HepG2 (cell line): ENCODE results near the gene KLF15. TPM values are rescaled to one million over a fixed set of nuclear protein-coding genes. Genes with fewer than 3 reads are reported as not detected.

ENCODE experiments used
- FOSL1 ChIP-seq: sonication (generic); formaldehyde crosslinking; IDR thresholded peaks from 2 replicates; pipeline ENCODE4 v1.9.0; 2021; ENCODE audit warnings: missing genetic modification reagents, borderline replicate concordance
- HDAC2 ChIP-seq: sonication (generic); formaldehyde crosslinking; IDR thresholded peaks from 2 replicates; pipeline ENCODE4 v1.4.0; 2020; ENCODE audit warnings: missing genetic modification reagents
- KAT8 ChIP-seq: IDR thresholded peaks from 2 replicates; pipeline ENCODE4 v1.6.1; 2016; ENCODE audit warnings: missing genetic modification reagents, missing compliant biosample characterization
- KDM5B ChIP-seq: sonication (generic); formaldehyde crosslinking; IDR thresholded peaks from 2 replicates; pipeline ENCODE4 v1.4.0; 2020; ENCODE audit warnings: missing genetic modification reagents, mild to moderate bottlenecking, borderline replicate concordance
- POLR2G ChIP-seq: fragments of 200-400 bp; formaldehyde crosslinking; IDR thresholded peaks from 2 replicates; pipeline ENCODE4 v1.6.1; 2018; ENCODE audit warnings: mild to moderate bottlenecking, low read depth, low read length, moderate library complexity
- RORA ChIP-seq: sonication (generic); formaldehyde crosslinking; IDR thresholded peaks from 2 replicates; pipeline ENCODE4 v1.5.0; 2020; ENCODE audit warnings: mild to moderate bottlenecking, missing genetic modification reagents, moderate library complexity
- SKI ChIP-seq: fragments of 450-650 bp; IDR thresholded peaks from one replicate; pipeline ENCODE4 v1.6.1; 2018; ENCODE audit warnings: mild to moderate bottlenecking; ENCODE audit not compliant: partially characterized antibody
- SOX5 ChIP-seq: IDR thresholded peaks from 2 replicates; pipeline ENCODE4 v1.6.1; 2016; ENCODE audit warnings: borderline replicate concordance
- TCF12 ChIP-seq, 2 experiments: fragments of 450-650 bp in 1 of 2; sonication (generic) in 1 of 2; formaldehyde crosslinking in 1 of 2; IDR thresholded peaks; 2 replicates each; pipeline versions ENCODE4 v1.6.1 to v1.8.0; 2017 to 2022; ENCODE audit warnings: antibody characterized with exemption in 1 of 2, mild to moderate bottlenecking in 1 of 2, missing genetic modification reagents in 1 of 2, moderate library complexity in 1 of 2
- ZFY ChIP-seq: sonication (generic); formaldehyde crosslinking; IDR thresholded peaks from 2 replicates; pipeline ENCODE4 v1.4.0; 2020; ENCODE audit warnings: missing genetic modification reagents
- ZNF205 ChIP-seq: IDR thresholded peaks from 2 replicates; pipeline ENCODE4 v1.6.1; 2018; ENCODE audit warnings: missing biosample characterization, missing genetic modification reagents
- ZNF274 ChIP-seq: sonication (generic); formaldehyde crosslinking; IDR thresholded peaks from 2 replicates; pipeline ENCODE4 v1.5.1; 2020; ENCODE audit warnings: mild to moderate bottlenecking, missing genetic modification reagents
- ZNF782 ChIP-seq: sonication (generic); formaldehyde crosslinking; IDR thresholded peaks from 2 replicates; pipeline ENCODE4 v1.4.0; 2020; ENCODE audit warnings: missing genetic modification reagents, mild to moderate bottlenecking, borderline replicate concordance
- ZNF891 ChIP-seq: sonication (generic); formaldehyde crosslinking; IDR thresholded peaks from 2 replicates; pipeline ENCODE4 v1.5.0; 2020; ENCODE audit warnings: mild to moderate bottlenecking, missing genetic modification reagents
- ZSCAN20 ChIP-seq: sonication (generic); formaldehyde crosslinking; IDR thresholded peaks from 2 replicates; pipeline ENCODE4 v1.4.0; 2020; ENCODE audit warnings: missing genetic modification reagents, mild to moderate bottlenecking, borderline replicate concordance
- polyA plus RNA-seq, 8 experiments: library from polyadenylated mRNA; depleted of rRNA in 3 of 8; stranded (reverse) in 7 of 8; unstranded in 1 of 8; fragments of >200 nt; fragmentation: Illumina TruSeq in 4 of 8; extraction: Trizol in 4 of 8; gene quantifications; 2 replicates each; pipeline versions ENCODE4 v1.2.1 to v1.2.3, GENCODE V29; 2011 to 2016; ENCODE audit warnings: low read depth in 4 of 8, missing spikeins in 1 of 8, mixed read lengths in 1 of 8; ENCODE audit not compliant: insufficient read depth in 1 of 8
- total RNA-seq, 5 experiments: library from RNA; depleted of rRNA; stranded (reverse); fragments of >200 nt; fragmentation: Illumina TruSeq; extraction: Trizol; gene quantifications; 2 replicates each; pipeline ENCODE4 v1.2.3, GENCODE V29; 2016; ENCODE audit warnings: low read depth in 1 of 5
- TF ChIP-seq, protein P1 (sequence below), 2 experiments: fragments of 450-650 bp in 1 of 2; sonication (generic) in 1 of 2; formaldehyde crosslinking; IDR thresholded peaks; 2 replicates each; pipeline versions ENCODE4 v1.5.0 to v1.8.0; 2020 to 2022; ENCODE audit warnings: mild to moderate bottlenecking in 1 of 2, missing genetic modification reagents in 1 of 2
- TF ChIP-seq, protein P2 (sequence below): sonication (generic); formaldehyde crosslinking; IDR thresholded peaks from 2 replicates; pipeline ENCODE4 v1.5.0; 2020; ENCODE audit warnings: missing genetic modification reagents, mild to moderate bottlenecking, borderline replicate concordance
- TF ChIP-seq, protein P3 (sequence below): sonication (generic); formaldehyde crosslinking; IDR thresholded peaks from 2 replicates; pipeline ENCODE4 v1.5.0; 2020; ENCODE audit warnings: missing genetic modification reagents
- TF ChIP-seq, protein P4 (sequence below): sonication (generic); formaldehyde crosslinking; IDR thresholded peaks from 2 replicates; pipeline ENCODE4 v1.5.0; 2020; ENCODE audit warnings: mild to moderate bottlenecking, missing genetic modification reagents
- TF ChIP-seq, protein P5 (sequence below): sonication (generic); formaldehyde crosslinking; conservative IDR thresholded peaks from 2 replicates; pipeline ENCODE4 v1.4.0; 2020; ENCODE audit warnings: missing genetic modification reagents

The KLF15 gene
- total and polyA plus RNA-seq, 2 of the 13 experiments (the other 11 are each of a cell fraction or from before 2014, with no cell fraction given), result 7.1 to 7.8 TPM

DNA sequence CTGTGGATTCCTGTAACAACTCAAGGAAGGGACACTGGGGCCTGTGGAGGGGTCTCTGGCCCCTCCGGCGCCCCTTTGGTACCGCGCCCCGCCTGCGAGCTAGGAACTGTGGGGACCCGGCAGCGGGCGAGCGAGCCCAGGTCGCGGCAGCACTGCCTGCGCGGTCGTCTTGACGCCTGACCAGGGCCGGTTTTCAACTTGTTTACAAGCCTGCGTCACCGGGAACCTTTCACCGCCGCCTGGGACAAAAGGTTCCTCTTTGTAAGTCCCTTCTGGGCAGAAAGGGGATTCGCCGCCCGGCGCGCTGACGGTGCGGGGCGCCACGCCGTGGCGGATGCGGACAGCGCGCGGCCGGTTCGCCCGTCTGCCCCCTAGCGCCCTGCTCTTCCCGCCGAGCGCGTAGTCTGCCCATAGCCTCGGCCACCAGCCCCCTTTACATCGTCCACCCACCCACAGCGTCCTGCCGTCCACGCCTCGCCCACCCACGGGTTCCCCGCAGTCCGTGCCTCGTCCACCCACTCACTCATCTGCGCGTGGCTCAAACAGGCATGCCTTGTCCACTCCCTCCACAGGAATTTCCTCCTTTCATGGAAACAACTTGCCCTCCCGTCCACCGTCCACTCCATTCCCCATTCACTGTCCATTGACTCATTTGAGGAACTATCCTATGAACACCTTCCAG, 32.0 kb upstream of the KLF15 start (continued):
- TF ChIP-seq ZFY (CRISPR knock-in tag) (peak; percentile 67; the same call in 1 of the 2 replicates), ZNF205 (peak; percentile 76), KAT8 (CRISPR knock-in tag) (peak; percentile 64), TCF12 (IDR thresholded peaks at IDR 0.05) (no peak), TCF12 (CRISPR knock-in tag; IDR thresholded peaks at IDR 0.05) (no peak), POLR2G (no peak), SOX5 (CRISPR knock-in tag) (peak; percentile 73; the same call in 1 of the 2 replicates), ZNF891 (CRISPR knock-in tag) (peak; percentile 52), ZNF782 (CRISPR knock-in tag) (peak; percentile 85; the same call in 1 of the 2 replicates), HDAC2 (CRISPR knock-in tag) (peak; percentile 67), KDM5B (CRISPR knock-in tag) (peak; percentile 88), FOSL1 (CRISPR knock-in tag) (no peak), ZNF274 (CRISPR knock-in tag) (0 out of 2 replicates have a peak, but pooled peaks have one; percentile 74), ZSCAN20 (CRISPR knock-in tag) (0 out of 2 replicates have a peak, but pooled peaks have one; percentile 46), SKI (peak; percentile 74), RORA (CRISPR knock-in tag) (no peak)
- TF ChIP-seq, protein P1, sequence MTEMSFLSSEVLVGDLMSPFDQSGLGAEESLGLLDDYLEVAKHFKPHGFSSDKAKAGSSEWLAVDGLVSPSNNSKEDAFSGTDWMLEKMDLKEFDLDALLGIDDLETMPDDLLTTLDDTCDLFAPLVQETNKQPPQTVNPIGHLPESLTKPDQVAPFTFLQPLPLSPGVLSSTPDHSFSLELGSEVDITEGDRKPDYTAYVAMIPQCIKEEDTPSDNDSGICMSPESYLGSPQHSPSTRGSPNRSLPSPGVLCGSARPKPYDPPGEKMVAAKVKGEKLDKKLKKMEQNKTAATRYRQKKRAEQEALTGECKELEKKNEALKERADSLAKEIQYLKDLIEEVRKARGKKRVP (CRISPR knock-in tag; IDR thresholded peaks at IDR 0.05), result peak in 1 of 2 experiments; percentile 75; a peak in 2 of 4 replicates
- TF ChIP-seq, protein P2, sequence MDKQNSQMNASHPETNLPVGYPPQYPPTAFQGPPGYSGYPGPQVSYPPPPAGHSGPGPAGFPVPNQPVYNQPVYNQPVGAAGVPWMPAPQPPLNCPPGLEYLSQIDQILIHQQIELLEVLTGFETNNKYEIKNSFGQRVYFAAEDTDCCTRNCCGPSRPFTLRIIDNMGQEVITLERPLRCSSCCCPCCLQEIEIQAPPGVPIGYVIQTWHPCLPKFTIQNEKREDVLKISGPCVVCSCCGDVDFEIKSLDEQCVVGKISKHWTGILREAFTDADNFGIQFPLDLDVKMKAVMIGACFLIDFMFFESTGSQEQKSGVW (CRISPR knock-in tag), result 0 out of 2 replicates have a peak, but pooled peaks have one; percentile 52
- TF ChIP-seq, protein P3, sequence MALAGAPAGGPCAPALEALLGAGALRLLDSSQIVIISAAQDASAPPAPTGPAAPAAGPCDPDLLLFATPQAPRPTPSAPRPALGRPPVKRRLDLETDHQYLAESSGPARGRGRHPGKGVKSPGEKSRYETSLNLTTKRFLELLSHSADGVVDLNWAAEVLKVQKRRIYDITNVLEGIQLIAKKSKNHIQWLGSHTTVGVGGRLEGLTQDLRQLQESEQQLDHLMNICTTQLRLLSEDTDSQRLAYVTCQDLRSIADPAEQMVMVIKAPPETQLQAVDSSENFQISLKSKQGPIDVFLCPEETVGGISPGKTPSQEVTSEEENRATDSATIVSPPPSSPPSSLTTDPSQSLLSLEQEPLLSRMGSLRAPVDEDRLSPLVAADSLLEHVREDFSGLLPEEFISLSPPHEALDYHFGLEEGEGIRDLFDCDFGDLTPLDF (CRISPR knock-in tag), result no peak
- TF ChIP-seq, protein P4, sequence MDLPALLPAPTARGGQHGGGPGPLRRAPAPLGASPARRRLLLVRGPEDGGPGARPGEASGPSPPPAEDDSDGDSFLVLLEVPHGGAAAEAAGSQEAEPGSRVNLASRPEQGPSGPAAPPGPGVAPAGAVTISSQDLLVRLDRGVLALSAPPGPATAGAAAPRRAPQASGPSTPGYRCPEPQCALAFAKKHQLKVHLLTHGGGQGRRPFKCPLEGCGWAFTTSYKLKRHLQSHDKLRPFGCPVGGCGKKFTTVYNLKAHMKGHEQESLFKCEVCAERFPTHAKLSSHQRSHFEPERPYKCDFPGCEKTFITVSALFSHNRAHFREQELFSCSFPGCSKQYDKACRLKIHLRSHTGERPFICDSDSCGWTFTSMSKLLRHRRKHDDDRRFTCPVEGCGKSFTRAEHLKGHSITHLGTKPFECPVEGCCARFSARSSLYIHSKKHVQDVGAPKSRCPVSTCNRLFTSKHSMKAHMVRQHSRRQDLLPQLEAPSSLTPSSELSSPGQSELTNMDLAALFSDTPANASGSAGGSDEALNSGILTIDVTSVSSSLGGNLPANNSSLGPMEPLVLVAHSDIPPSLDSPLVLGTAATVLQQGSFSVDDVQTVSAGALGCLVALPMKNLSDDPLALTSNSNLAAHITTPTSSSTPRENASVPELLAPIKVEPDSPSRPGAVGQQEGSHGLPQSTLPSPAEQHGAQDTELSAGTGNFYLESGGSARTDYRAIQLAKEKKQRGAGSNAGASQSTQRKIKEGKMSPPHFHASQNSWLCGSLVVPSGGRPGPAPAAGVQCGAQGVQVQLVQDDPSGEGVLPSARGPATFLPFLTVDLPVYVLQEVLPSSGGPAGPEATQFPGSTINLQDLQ, result peak; percentile 85; the same call in 1 of the 2 replicates
- TF ChIP-seq, protein P5, sequence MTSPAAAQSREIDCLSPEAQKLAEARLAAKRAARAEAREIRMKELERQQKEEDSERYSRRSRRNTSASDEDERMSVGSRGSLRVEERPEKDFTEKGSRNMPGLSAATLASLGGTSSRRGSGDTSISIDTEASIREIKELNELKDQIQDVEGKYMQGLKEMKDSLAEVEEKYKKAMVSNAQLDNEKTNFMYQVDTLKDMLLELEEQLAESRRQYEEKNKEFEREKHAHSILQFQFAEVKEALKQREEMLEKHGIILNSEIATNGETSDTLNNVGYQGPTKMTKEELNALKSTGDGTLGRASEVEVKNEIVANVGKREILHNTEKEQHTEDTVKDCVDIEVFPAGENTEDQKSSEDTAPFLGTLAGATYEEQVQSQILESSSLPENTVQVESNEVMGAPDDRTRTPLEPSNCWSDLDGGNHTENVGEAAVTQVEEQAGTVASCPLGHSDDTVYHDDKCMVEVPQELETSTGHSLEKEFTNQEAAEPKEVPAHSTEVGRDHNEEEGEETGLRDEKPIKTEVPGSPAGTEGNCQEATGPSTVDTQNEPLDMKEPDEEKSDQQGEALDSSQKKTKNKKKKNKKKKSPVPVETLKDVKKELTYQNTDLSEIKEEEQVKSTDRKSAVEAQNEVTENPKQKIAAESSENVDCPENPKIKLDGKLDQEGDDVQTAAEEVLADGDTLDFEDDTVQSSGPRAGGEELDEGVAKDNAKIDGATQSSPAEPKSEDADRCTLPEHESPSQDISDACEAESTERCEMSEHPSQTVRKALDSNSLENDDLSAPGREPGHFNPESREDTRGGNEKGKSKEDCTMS, result no peak
